HL-60/S4 treated with retinoic acid at 250 ng/mL for 4 days and 3 days (cell line): ENCODE results near the gene GPC6.

Experiments
- in situ Hi-C: fragments of 300-500 bp; cut with MboI; formaldehyde crosslinking; loops from 2 replicates; pipeline ENCODE4 v1.7.0; 2022; ENCODE audit warnings: low sequenced_read_pairs

The GPC6 gene

DNA sequence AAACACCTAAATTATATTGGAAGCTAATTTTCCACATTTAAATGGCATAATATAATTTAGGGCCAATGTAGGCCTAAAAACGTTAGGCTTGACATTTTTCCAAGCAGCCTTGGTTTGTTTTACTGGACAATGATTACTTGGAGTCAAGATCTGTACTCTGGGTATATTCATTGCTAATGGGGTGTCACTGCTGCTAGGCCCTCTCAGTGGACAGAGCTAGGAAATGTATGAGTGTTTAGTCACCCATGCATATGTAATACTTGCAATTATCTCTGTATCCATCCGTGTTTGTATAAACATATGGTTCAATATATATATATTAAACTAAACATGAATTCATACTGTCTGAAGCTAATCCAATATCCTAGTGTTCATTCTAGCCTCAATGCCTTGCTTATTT lies 654.8 kb downstream of the GPC6 start:
- in situ Hi-C loops, result no loop called here

- in situ Hi-C loops, result no loop called here
Observed at GRCh38 chr13:93882086-93882651, 655.6 kb downstream of the GPC6 start.

DNA sequence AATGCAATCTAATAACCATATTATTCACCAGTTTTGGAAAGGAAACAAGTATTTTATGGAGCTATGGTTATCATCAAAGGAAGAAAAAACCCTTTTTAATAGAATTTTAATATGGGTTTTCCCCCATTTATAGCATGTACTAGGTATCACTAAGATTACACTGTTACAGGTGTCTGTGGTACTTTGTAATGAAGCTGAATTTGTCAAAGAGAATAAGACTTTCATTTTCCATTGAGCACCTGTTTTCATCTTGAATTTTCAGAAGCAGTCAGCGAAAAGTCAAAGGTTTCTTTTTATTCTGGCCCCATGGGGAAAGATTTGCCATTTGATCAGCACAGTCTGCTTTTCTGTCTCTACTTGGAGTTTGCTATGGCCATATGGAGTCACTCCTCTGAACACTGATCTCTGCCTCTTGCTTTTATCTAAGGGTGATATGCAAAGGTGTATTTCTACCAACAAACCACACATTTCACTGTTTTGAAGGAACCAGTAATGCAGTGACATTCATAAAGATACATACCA lies 662.9 kb downstream of the GPC6 start:
- in situ Hi-C loops, result no loop called here

GRCh38 chr13:93899981-93900380 lies 673.4 kb downstream of the GPC6 start:
- in situ Hi-C loops, result no loop called here

DNA sequence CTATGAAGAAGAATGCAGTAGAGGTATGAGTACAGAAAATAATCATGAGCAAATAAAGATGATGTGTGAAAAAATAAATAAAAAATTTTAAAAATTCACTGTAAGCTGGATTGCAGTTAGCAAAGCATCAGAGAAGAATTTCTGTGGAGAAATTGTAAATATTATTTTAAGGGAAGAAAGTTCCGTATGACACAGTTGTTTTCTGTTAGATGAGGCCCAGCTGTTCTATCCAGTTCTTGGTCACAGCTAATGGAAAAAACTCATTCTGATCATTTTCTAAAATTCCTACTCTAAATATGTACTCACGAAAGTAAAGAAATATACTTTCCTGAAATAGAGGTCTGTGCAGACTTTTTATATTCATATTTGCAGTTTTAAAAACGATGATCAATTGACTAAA lies 674.1 kb downstream of the GPC6 start:
- in situ Hi-C loops, result no loop called here

DNA sequence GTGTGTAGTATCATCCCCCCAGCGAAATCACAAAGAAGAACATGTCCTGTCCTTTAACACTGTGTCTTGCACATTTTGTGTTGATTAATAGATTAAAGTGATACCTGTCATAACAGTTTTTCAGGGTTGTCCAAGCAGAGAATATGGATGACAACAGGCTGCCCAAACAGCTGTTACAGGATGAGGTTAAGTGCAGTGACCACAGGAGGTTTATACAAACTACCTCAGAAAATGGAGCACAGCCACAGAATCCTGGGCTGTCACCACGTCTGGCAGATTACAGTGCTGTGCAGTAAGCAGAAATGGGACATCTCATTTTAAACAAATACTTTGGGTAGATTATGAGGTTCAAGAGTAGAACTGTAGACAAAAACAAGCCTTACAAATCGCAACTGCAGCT lies 677.3 kb downstream of the GPC6 start:
- in situ Hi-C loops, result no loop called here

GRCh38 chr13:93915269-93915809 lies 688.7 kb downstream of the GPC6 start:
- in situ Hi-C loops, result no loop called here

- in situ Hi-C loops, result no loop called here
Observed at GRCh38 chr13:93922063-93922855, 695.7 kb downstream of the GPC6 start.

DNA sequence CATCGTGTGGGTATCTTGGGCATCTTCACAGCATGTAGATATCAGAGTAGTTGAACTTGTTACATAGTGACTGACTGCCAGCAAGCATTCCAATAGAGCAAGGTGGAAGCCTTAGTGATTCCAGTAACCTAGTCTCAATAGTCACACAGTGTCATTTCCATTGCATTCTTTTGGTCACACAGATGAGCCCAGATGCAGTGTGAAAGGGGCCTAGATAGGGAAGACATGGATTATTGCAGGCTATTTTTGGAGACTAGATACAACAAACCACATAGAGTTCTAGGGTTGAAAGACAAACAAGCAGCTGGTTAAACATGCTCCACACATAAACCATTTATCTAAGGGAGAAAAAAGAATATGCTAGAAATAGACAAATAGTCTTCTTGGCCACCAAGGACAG lies 699.4 kb downstream of the GPC6 start:
- in situ Hi-C loops, result no loop called here

- in situ Hi-C loops, result no loop called here
Observed at GRCh38 chr13:93926425-93926824, 699.8 kb downstream of the GPC6 start.

DNA sequence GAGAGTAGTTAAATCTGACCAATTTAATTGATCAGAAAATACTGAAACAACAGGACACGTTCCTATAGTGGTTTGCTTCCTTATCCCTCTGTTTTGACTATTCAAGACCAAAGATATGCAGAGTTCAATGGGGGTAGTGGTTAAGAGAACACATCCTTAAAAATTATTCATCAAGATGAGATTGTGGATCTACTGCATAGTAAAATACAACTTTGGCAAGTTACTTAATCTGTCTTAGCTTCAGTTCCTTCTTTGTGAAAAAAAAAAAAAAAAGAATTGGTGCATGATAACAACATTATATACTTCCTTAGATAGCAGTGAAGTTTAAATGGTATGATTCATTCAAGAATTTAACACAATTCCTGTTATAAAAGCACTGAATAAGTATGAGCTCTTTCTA lies 700.8 kb downstream of the GPC6 start:
- in situ Hi-C loops, result no loop called here

GRCh38 chr13:93932901-93933300 lies 706.3 kb downstream of the GPC6 start:
- in situ Hi-C loops, result no loop called here

DNA sequence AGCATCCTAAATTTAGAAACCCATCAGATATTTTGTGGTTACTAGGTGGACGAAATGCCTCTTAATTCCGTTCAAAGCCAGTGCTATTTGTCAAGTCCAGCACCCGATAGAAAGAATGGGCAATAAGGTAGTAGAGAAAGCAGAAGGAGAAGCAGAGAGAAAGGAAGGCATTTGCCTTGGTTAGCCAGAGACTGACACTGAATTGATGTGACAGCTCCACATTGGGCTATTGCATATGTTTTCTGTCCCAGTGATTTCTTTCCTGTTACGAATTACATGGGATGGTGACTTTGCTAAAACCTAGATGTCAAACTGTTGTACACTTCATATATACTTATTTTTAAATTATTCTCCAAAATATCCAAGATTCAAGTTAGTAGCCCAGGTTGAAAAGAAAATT lies 710.3 kb downstream of the GPC6 start:
- in situ Hi-C loops, result no loop called here

DNA sequence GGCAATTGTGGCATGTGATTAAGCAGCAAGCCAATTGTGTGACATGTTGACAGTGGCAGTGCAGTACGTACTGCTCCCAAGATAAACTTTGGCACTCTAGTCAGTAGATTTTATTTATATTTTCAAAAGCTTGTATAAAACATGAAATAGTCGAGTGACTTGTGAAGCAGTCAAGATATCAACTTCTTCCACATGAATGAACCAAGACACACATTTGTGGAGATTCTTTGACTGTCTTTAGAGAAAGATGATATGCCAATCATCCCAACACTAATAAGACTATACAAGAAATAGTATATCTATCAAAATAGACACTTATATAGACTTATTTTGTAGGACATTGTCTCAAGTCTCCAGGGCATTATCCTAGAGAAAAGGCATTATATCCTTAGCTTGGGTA lies 714.8 kb downstream of the GPC6 start:
- in situ Hi-C loops, result no loop called here

- in situ Hi-C loops, result no loop called here
Observed at GRCh38 chr13:93942016-93942415, 715.4 kb downstream of the GPC6 start.

DNA sequence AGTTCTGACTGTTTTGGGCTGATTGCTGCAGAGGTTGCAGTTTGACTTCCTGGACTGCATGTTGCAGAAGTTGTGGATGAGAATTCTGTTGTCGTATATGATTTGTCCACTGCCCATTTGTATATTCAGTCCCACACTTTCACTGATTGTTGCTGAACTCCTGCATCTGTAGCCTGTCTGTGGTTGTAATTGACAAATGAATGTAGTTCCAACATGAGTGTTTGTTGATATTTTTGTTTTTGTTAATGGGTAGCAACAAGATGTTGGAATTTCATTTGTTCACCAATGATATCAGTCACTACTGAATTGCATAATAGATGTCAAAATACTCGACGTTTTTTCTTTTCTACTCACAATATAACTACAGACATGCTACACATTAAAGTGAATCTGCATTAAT lies 719.0 kb downstream of the GPC6 start:
- in situ Hi-C loops, result no loop called here

GRCh38 chr13:93946994-93947393 lies 720.4 kb downstream of the GPC6 start:
- in situ Hi-C loops, result no loop called here

DNA sequence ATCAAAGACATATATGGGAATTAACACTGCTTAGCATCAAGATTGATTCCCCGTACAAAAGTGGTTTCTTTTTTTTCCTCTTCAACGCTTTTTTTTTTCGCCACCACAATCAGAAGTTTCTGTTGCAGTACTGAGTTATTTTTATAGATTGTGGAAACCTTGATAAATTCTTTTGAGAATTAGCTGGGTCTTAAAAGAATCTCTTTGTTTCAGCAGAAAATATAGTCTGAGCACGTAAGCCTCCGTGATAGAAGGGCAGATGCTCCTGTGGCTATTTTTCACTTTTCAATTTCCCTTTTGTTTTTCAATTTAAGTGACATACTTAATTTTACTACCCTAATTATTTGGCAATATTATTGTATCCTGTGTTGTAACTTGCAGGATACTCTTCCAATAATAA lies 721.0 kb downstream of the GPC6 start:
- in situ Hi-C loops, result no loop called here

GRCh38 chr13:93948162-93948922 lies 721.7 kb downstream of the GPC6 start:
- in situ Hi-C loops, result no loop called here

DNA sequence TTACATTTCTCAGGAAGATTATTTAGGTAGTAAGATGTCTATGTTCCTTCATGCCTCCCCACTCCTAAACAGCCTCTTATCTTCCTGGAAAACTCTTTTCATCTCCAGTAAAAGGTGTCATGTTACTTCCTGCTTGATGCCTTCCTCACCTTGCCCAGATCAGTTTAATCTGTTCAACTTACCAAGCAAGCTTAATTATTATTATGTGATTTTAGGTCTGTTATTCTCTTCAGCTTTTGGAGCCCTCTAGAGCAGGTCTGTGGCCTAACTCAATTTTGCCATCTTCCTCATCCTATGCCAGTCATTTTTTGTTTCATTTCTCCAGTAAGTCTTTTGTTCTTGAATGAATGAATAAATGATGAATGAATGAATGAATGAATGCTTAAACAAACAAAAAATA lies 724.5 kb downstream of the GPC6 start:
- in situ Hi-C loops, result no loop called here

DNA sequence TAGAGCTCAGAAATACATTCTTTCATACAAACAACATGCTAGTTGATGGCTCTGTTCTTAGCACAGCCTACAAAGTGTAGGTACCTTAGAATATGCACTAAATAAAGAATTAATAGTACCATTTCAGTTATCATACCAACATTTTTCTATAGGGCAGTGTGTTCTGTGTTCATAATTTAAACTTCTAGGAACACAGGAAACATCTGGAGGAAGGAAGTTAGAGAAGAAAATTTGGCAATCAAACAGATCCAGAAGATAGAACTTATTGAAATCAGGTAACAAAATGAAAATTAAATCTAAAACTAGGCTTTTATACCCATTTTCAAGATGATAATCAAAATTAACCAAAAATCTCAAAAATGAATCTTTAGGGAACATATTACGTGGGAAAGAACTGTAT lies 725.3 kb downstream of the GPC6 start:
- in situ Hi-C loops, result no loop called here

DNA sequence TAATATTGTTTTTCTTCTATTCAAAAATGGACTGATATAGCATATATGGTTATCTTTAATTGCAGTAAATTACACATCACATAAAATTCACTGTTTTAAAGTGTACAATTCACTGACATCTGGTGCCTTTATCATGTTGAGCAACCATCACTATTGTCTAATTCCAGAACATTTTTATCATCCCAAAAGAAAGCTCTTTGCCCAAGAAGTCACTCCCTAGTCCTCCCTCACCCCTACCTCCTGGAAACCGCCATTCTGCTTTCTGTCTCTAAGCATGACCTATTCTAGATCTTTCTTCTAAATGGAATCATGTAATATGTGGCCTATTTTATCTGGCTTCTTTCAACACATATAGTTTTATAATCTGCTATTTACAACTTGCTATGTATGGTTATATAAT lies 727.2 kb downstream of the GPC6 start:
- in situ Hi-C loops, result no loop called here
